Esophagus squamous epithelium (tissue), 4 donors: ENCODE measurements around the gene TGFBR3L.

ENCODE experiments used
- CTCF ChIP-seq, 6 experiments: fragments of 450-650 bp in 4 of 6; fragments of 200-600 bp in 2 of 6; sonication (generic) in 2 of 6; IDR thresholded peaks; one replicate each; pipeline ENCODE4 v1.5.1; 2016 to 2019; ENCODE audit warnings: antibody characterized with exemption in 6 of 6, mild to moderate bottlenecking in 4 of 6, moderate library complexity in 4 of 6
- POLR2A ChIP-seq, 4 donors: fragments of 450-650 bp; IDR thresholded peaks; one replicate each; pipeline ENCODE4 v1.6.1; 2017; ENCODE audit warnings: antibody characterized with exemption in 4 of 4, mild to moderate bottlenecking in 4 of 4, moderate library complexity in 3 of 4

- TF ChIP-seq POLR2A (IDR thresholded peaks at IDR 0.05) (no peak), CTCF (IDR thresholded peaks at IDR 0.05) (no peak)
Measured at GRCh38 chr19:7928334-7928706, 13.7 kb downstream of the TGFBR3L start.
